GM23338 (cell line): Measurements from ENCODE around the gene ITGAV. TPM values are rescaled to one million over a fixed set of nuclear protein-coding genes. Genes with fewer than 3 reads are reported as not detected.

Source experiments
- ATAC-seq: fragments of 200-7000 bp; cut with Tn5 transposase; 3 replicates; pipeline ENCODE4 v1.9.1; 2020
- DNase-seq: peaks from one replicate; pipeline ENCODE4 v3.0.0-alpha.2; 2015; ENCODE audit warnings: low spot score
- H2AFZ ChIP-seq: fragments of 200-600 bp; sonication (generic); 2 replicates; pipeline ENCODE4 v1.8.0; 2016; ENCODE audit warnings: antibody characterized with exemption, mild to moderate bottlenecking, moderate library complexity
- H3F3A ChIP-seq: fragments of 200-600 bp; sonication (generic); replicated peaks from 2 replicates; pipeline ENCODE4 v1.8.0; 2017; ENCODE audit warnings: antibody characterized with exemption, mixed run types, low read depth
- H3K27ac ChIP-seq: fragments of 200-600 bp; sonication (generic); 2 replicates; pipeline ENCODE4 v1.6.1; 2016; ENCODE audit warnings: low read depth
- H3K27me3 ChIP-seq: fragments of 200-600 bp; sonication (generic); 2 replicates; pipeline ENCODE4 v1.8.0; 2016; ENCODE audit warnings: mild to moderate bottlenecking, mixed run types, moderate library complexity; ENCODE audit not compliant: insufficient read depth
- H3K36me3 ChIP-seq: fragments of 200-600 bp; sonication (generic); 2 replicates; pipeline ENCODE4 v1.8.0; 2016; ENCODE audit warnings: mild to moderate bottlenecking; ENCODE audit not compliant: insufficient read depth
- H3K4me1 ChIP-seq: fragments of 200-600 bp; sonication (generic); 2 replicates; pipeline ENCODE4 v1.8.0; 2016; ENCODE audit warnings: mild to moderate bottlenecking, moderate library complexity; ENCODE audit not compliant: insufficient read depth
- H3K4me2 ChIP-seq: fragments of 200-600 bp; sonication (generic); 2 replicates; pipeline ENCODE4 v1.7.1; 2017; ENCODE audit warnings: mixed run types
- H3K4me3 ChIP-seq: fragments of 200-600 bp; sonication (generic); 2 replicates; pipeline ENCODE4 v1.6.1; 2016; ENCODE audit warnings: mixed run types
- H3K79me2 ChIP-seq: fragments of 200-600 bp; sonication (generic); replicated peaks from 2 replicates; pipeline ENCODE4 v1.8.0; 2017; ENCODE audit warnings: mild to moderate bottlenecking; ENCODE audit not compliant: insufficient read depth
- H3K9me2 ChIP-seq: fragments of 200-600 bp; sonication (generic); 2 replicates; pipeline ENCODE4 v1.8.0; 2017; ENCODE audit not compliant: insufficient read depth
- H4K20me1 ChIP-seq: fragments of 200-600 bp; sonication (generic); replicated peaks from 2 replicates; pipeline ENCODE4 v1.8.0; 2017; ENCODE audit warnings: mild to moderate bottlenecking; ENCODE audit not compliant: insufficient read depth
- H3K27ac Mint-ChIP-seq: 2 replicates; pipeline ENCODE4 v1.8.0; 2020; ENCODE audit warnings: inconsistent platforms, mild to moderate bottlenecking, moderate library complexity, mixed read lengths
- H3K27me3 Mint-ChIP-seq: 3 replicates; pipeline ENCODE4 v1.8.0; 2022; ENCODE audit warnings: low read depth, mild to moderate bottlenecking, moderate library complexity, mixed read lengths, inconsistent platforms; ENCODE audit not compliant: insufficient read depth, poor library complexity
- H3K36me3 Mint-ChIP-seq: 3 replicates; pipeline ENCODE4 v1.8.0; 2021; ENCODE audit warnings: low read depth, mild to moderate bottlenecking, inconsistent platforms, moderate library complexity, mixed read lengths
- H3K4me1 Mint-ChIP-seq: 3 replicates; pipeline ENCODE4 v1.8.0; 2020; ENCODE audit warnings: mild to moderate bottlenecking, inconsistent platforms, mixed read lengths
- H3K4me3 Mint-ChIP-seq: 3 replicates; pipeline ENCODE4 v1.8.0; 2021; ENCODE audit warnings: moderate library complexity, mild to moderate bottlenecking, inconsistent platforms, mixed read lengths
- H3K9me3 Mint-ChIP-seq: 3 replicates; pipeline ENCODE4 v1.8.0; 2020; ENCODE audit warnings: moderate library complexity, mild to moderate bottlenecking, inconsistent platforms, mixed read lengths
- CTCF ChIP-seq, 2 experiments: fragments of 200-600 bp in 1 of 2; sonication (generic) in 1 of 2; conservative IDR thresholded peaks; 2 replicates each; pipeline versions ENCODE4 v1.5.1 to v1.6.1; 2016 to 2017; ENCODE audit warnings: antibody characterized with exemption in 2 of 2, low read depth in 2 of 2, mild to moderate bottlenecking in 2 of 2, moderate library complexity in 1 of 2
- EZH2 ChIP-seq: fragments of 200-600 bp; sonication (generic); IDR thresholded peaks from one replicate; pipeline ENCODE4 v1.8.0; 2017; ENCODE audit warnings: antibody characterized with exemption, mild to moderate bottlenecking, low read depth; ENCODE audit not compliant: unreplicated experiment
- JUNB ChIP-seq: IDR thresholded peaks from one replicate; pipeline ENCODE4 v1.6.1; 2016; ENCODE audit warnings: antibody characterized with exemption; ENCODE audit not compliant: unreplicated experiment
- POLR2AphosphoS5 ChIP-seq: IDR thresholded peaks from 2 replicates; pipeline ENCODE4 v1.6.1; 2016; ENCODE audit warnings: antibody characterized with exemption, low read depth
- ZNF114 ChIP-seq: fragments of 250-450 bp; sonication (Bioruptor Pico); IDR thresholded peaks from 2 replicates; pipeline ENCODE4 v1.5.0; 2020; ENCODE audit warnings: mild to moderate bottlenecking, moderate library complexity
- ZNF331 ChIP-seq: fragments of 250-450 bp; sonication (Bioruptor Pico); IDR thresholded peaks from 2 replicates; pipeline ENCODE4 v1.5.0; 2020; ENCODE audit warnings: low read depth, mild to moderate bottlenecking, moderate library complexity
- ZNF462 ChIP-seq: fragments of 250-450 bp; sonication (Bioruptor Pico); IDR thresholded peaks from 2 replicates; pipeline ENCODE4 v1.5.0; 2020; ENCODE audit warnings: mild to moderate bottlenecking, moderate library complexity
- polyA plus RNA-seq: library from polyadenylated mRNA; unstranded; fragments of >200 nt; fragmentation: Nextera tagmentation; extraction: Ambion mirVana; gene quantifications from 2 replicates; pipeline ENCODE4 v1.2.1, GENCODE V29; 2016
- total RNA-seq: library from RNA; depleted of rRNA; stranded (reverse); fragments of >200 nt; shearing (Covaris generic); gene quantifications from 2 replicates; pipeline ENCODE4 v1.2.3, GENCODE V29; 2014

ITGAV gene
- total and polyA plus RNA-seq, 2 experiments from 2014 or later: 9.1 to 56.5 TPM

- ATAC-seq (no peak), DNase-seq (no peak)
- no peaks in the 10 kb centered on the region for H3K9me2 ChIP-seq
- no peak overlapping the region for H2AFZ ChIP-seq
- Mint-ChIP-seq H3K27ac (no peak overlapping the region), H3K36me3 (no peaks in the 10 kb centered on the region), H3K4me3 (no peak overlapping the region), H3K27me3 (no peaks in the 10 kb centered on the region), H3K9me3 (no peaks in the 10 kb centered on the region), H3K4me1 (peaks cover 6% of the 10 kb centered on the region; the same call in 1 of the 3 replicates)
- no peaks in the 10 kb centered on the region for H4K20me1 ChIP-seq
- H3K4me1 ChIP-seq: no peaks in the 10 kb centered on the region
- no peak overlapping the region for H3K4me2 ChIP-seq
- no peak for TF ChIP-seq ZNF331 (CRISPR knock-in tag)
- TF ChIP-seq ZNF462 (CRISPR knock-in tag): no peak
- no peak for TF ChIP-seq EZH2
- no peak for TF ChIP-seq CTCF (conservative IDR thresholded peaks at IDR 0.05; ENCODE audit: low read depth in 2 of 2)
- no peak for TF ChIP-seq ZNF114 (CRISPR knock-in tag)
- no peak for TF ChIP-seq JUNB
- TF ChIP-seq POLR2AphosphoS5: no peak
- H3F3A ChIP-seq: no peaks in the 10 kb centered on the region
- no peaks in the 10 kb centered on the region for H3K36me3 ChIP-seq
- H3K27me3 ChIP-seq: no peaks in the 10 kb centered on the region
- no peak overlapping the region for H3K4me3 ChIP-seq
- no peak overlapping the region for H3K27ac ChIP-seq
- no peaks in the 10 kb centered on the region for H3K79me2 ChIP-seq
These were observed 7.2 kb upstream of the ITGAV start for GRCh38 chr2:186582698-186583097.
